Body of pancreas (tissue), 4 donors: ENCODE data around the gene GPR35. TPM values are rescaled to one million over a fixed set of nuclear protein-coding genes. Genes with fewer than 3 reads are reported as not detected.
A peak's percentile ranks its signal among the peaks of the same experiment; 100 is the strongest.

Experiments
- ATAC-seq: fragments of 150-250 bp; one replicate; pipeline ENCODE4 v1.9.1; 2016
- DNase-seq, 4 donors: peaks; one replicate each; pipeline ENCODE4 v3.0.0-alpha.2; 2019
- H3K27ac ChIP-seq, 4 donors: fragments of 200-600 bp; sonication (generic); 1 replicate in 3 of 4; 2 replicates in 1 of 4; pipeline versions ENCODE4 v1.5.1 to v1.6.1; 2016 to 2019; ENCODE audit warnings: mild to moderate bottlenecking in 1 of 4, mixed read lengths in 1 of 4, moderate library complexity in 1 of 4
- H3K27me3 ChIP-seq, 2 donors: fragments of 200-600 bp; sonication (generic); one replicate each; pipeline ENCODE4 v1.6.0; 2016; ENCODE audit warnings: mild to moderate bottlenecking in 1 of 2
- H3K36me3 ChIP-seq, 2 donors: fragments of 200-600 bp; sonication (generic); replicated peaks in 1 of 2; 2 replicates each; pipeline ENCODE4 v1.5.1; 2016; ENCODE audit warnings: low read depth in 2 of 2; ENCODE audit not compliant: insufficient read depth in 1 of 2
- H3K4me1 ChIP-seq: fragments of 200-600 bp; sonication (generic); one replicate; pipeline ENCODE4 v1.6.0; 2016
- H3K4me3 ChIP-seq, 2 donors: fragments of 200-600 bp; sonication (generic); 1 replicate in 1 of 2; 2 replicates in 1 of 2; pipeline ENCODE4 v1.5.1; 2016 to 2019
- H3K9me3 ChIP-seq, 3 donors: fragments of 200-600 bp; sonication (generic); 1 replicate in 2 of 3; 2 replicates in 1 of 3; pipeline ENCODE4 v1.5.1; 2016
- CTCF ChIP-seq, 7 experiments: fragments of 450-650 bp in 4 of 7; fragments of 200-600 bp in 3 of 7; sonication (generic) in 3 of 7; IDR thresholded peaks; one replicate each; pipeline ENCODE4 v1.5.1; 2016 to 2019; ENCODE audit warnings: antibody characterized with exemption in 7 of 7
- POLR2A ChIP-seq, 3 donors: fragments of 450-650 bp; IDR thresholded peaks; one replicate each; pipeline ENCODE4 v1.6.1; 2016; ENCODE audit warnings: antibody characterized with exemption in 3 of 3, mild to moderate bottlenecking in 2 of 3
- WGBS, 2 donors: methylation state at CpG; one replicate each; pipeline ENCODE4 v1.1.5; 2017; 5-methylcytosine and 5-hydroxymethylcytosine counted together
- intact Hi-C: fragments of 100-400 bp; cut with DNase I; formaldehyde crosslinking; loops from one replicate; pipeline ENCODE4 v1.15.1; 2023
- total RNA-seq, 2 donors: library from RNA; depleted of rRNA; stranded (reverse); fragments of >200 nt; gene quantifications; one replicate each; pipeline ENCODE4 v1.1.0, GENCODE V29; 2016

Gene GPR35
- total RNA-seq, 2 donors from 2014 or later = 0.33 to 3.4 TPM

GRCh38 chr2:240595381-240596079 is 29.8 kb upstream of the GPR35 start:
- 56% methylated on average over 17 of the region's 18 CpGs; no CpG with 5 or more reads in 1 of the 2 donors for WGBS, 2 donors

GRCh38 chr2:240596080-240596460 is 29.2 kb upstream of the GPR35 start:
- Histone ChIP-seq H3K27me3 (no peaks in the 10 kb centered on the region), H3K27ac (no peak overlapping the region), H3K36me3 (peaks cover 0 to 6% of the 10 kb centered on the region in 2 donors), H3K4me3 (no peak overlapping the region), H3K9me3 (no peaks in the 10 kb centered on the region), H3K4me1 (no peaks in the 10 kb centered on the region)
- TF ChIP-seq CTCF (IDR thresholded peaks at IDR 0.05) = no peak
- TF ChIP-seq POLR2A (IDR thresholded peaks at IDR 0.05) = no peak
- intact Hi-C loops = no loop called here
- 84 to 91% methylated on average over 7 to 17 of the region's 17 CpGs for WGBS, 2 donors
- DNase-seq = no peak
- ATAC-seq = no peak

More at GRCh38 chr2:240595381-240596079, 29.8 kb upstream of the GPR35 start:
- Histone ChIP-seq H3K36me3 (peaks cover 0 to 6% of the 10 kb centered on the region in 2 donors), H3K4me3 (no peak overlapping the region), H3K27me3 (no peaks in the 10 kb centered on the region), H3K4me1 (no peaks in the 10 kb centered on the region), H3K27ac (no peak overlapping the region), H3K9me3 (no peaks in the 10 kb centered on the region)
- intact Hi-C loops = no loop called here
- ATAC-seq (no peak), DNase-seq (peak in 1 of 4 donors; percentile 51)
- TF ChIP-seq POLR2A (IDR thresholded peaks at IDR 0.05) (no peak), CTCF (IDR thresholded peaks at IDR 0.05) (peak in 1 of 7 experiments; percentile 15)

- DNase-seq (peak in 3 of 4 donors; percentile 7 to 68 (median 42)), ATAC-seq (no peak)
- intact Hi-C loops = no loop called here
- no peak for TF ChIP-seq POLR2A (IDR thresholded peaks at IDR 0.05)
- no peak for TF ChIP-seq CTCF (IDR thresholded peaks at IDR 0.05)
- Histone ChIP-seq H3K4me1 (no peaks in the 10 kb centered on the region), H3K9me3 (no peaks in the 10 kb centered on the region), H3K4me3 (no peak overlapping the region), H3K27ac (no peak overlapping the region), H3K27me3 (no peaks in the 10 kb centered on the region), H3K36me3 (peaks cover 0 to 6% of the 10 kb centered on the region in 2 donors)
- WGBS, 2 donors = 81 to 100% methylated on average over 3 to 23 of the region's 23 CpGs
These were observed 28.8 kb upstream of the GPR35 start for GRCh38 chr2:240596491-240596931.

GRCh38 chr2:240597054-240597418 is 28.2 kb upstream of the GPR35 start:
- DNase-seq (no peak), ATAC-seq (no peak)
- no peak overlapping the region for H3K4me3 ChIP-seq
- WGBS, 2 donors = 91 to 94% methylated on average over 7 to 9 of the region's 10 CpGs
- no peaks in the 10 kb centered on the region for H3K9me3 ChIP-seq
- H3K4me1 ChIP-seq = no peaks in the 10 kb centered on the region
- intact Hi-C loops = no loop called here
- peaks cover 0 to 6% of the 10 kb centered on the region in 2 donors for H3K36me3 ChIP-seq
- H3K27me3 ChIP-seq = no peaks in the 10 kb centered on the region
- TF ChIP-seq POLR2A (IDR thresholded peaks at IDR 0.05) (no peak), CTCF (IDR thresholded peaks at IDR 0.05) (no peak)
- H3K27ac ChIP-seq = no peak overlapping the region
